Tibial artery (tissue), 4 donors: Measurements from ENCODE around the gene CA9.
A peak's percentile ranks its signal among the peaks of the same experiment; 100 is the strongest.
"Not testable (repeated sequence)": the region's sequence is repeated elsewhere in the genome, so short reads cannot be mapped to it uniquely, and the experiment has no call there.

Experiments used
- DNase-seq, 2 donors: peaks; one replicate each; pipeline ENCODE4 v3.0.0-alpha.2; 2019
- H3K27ac ChIP-seq, 2 donors: fragments of 200-600 bp; sonication (generic) in 1 of 2; 1 replicate in 1 of 2; 2 replicates in 1 of 2; pipeline ENCODE4 v1.5.1; 2018 to 2019; ENCODE audit warnings: mild to moderate bottlenecking in 1 of 2
- H3K27me3 ChIP-seq, 2 donors: fragments of 200-600 bp; sonication (generic) in 1 of 2; one replicate each; pipeline versions ENCODE4 v1.5.1 to v1.6.0; 2016 to 2019
- H3K36me3 ChIP-seq, 3 donors: fragments of 200-600 bp; sonication (generic) in 2 of 3; one replicate each; pipeline ENCODE4 v1.5.1; 2016 to 2019; ENCODE audit warnings: mild to moderate bottlenecking in 2 of 3
- H3K4me1 ChIP-seq, 4 donors: fragments of 200-600 bp; sonication (generic) in 2 of 4; 1 replicate in 3 of 4; 2 replicates in 1 of 4; pipeline ENCODE4 v1.5.1; 2016 to 2019
- H3K4me3 ChIP-seq, 2 donors: fragments of 200-600 bp; sonication (generic) in 1 of 2; 1 replicate in 1 of 2; 2 replicates in 1 of 2; pipeline ENCODE4 v1.5.1; 2018 to 2019; ENCODE audit warnings: mild to moderate bottlenecking in 2 of 2
- H3K9me3 ChIP-seq, 3 donors: fragments of 200-600 bp; sonication (generic) in 1 of 3; one replicate each; pipeline ENCODE4 v1.5.1; 2016 to 2019
- intact Hi-C: fragments of 100-400 bp; cut with DNase I; formaldehyde crosslinking; loops from one replicate; pipeline ENCODE4 v1.15.0; 2023; ENCODE audit warnings: low total_unique reads
- TF ChIP-seq, protein P1 (sequence below), 2 experiments: fragments of 200-600 bp in 1 of 2; fragments of 450-650 bp in 1 of 2; IDR thresholded peaks; one replicate each; pipeline ENCODE4 v1.5.1; 2017 to 2019; ENCODE audit warnings: antibody characterized with exemption in 2 of 2, mild to moderate bottlenecking in 1 of 2, moderate library complexity in 1 of 2

The CA9 gene

DNA sequence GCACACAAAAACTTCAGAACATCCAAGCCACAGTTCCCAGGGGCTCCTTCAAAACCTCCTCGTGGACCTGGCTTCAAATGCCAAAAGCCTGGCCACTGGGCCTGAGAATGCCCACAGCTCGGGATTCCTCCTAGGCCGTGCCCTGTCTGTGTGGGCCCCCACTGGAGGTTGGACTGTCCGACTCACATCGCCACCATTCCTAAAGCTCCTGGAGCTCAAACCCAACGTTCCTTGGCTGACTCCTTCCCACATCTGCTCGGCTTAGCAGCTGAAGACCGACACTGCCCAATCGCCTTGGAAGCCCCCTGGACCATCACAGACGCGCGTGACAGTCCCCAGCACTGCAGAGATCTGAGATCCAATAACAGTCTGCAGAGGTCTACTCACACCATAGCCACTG, 30.7 kb upstream of the CA9 start:
- Histone ChIP-seq H3K4me1 (peaks cover 0 to 14% (median 7%) of the 10 kb centered on the region in 4 donors), H3K36me3 (peaks cover 0 to 5% (median 0%) of the 10 kb centered on the region in 3 donors), H3K27me3 (no peaks in the 10 kb centered on the region), H3K9me3 (no peaks in the 10 kb centered on the region), H3K27ac (no peak overlapping the region), H3K4me3 (no peak overlapping the region)
- TF ChIP-seq, protein P1, sequence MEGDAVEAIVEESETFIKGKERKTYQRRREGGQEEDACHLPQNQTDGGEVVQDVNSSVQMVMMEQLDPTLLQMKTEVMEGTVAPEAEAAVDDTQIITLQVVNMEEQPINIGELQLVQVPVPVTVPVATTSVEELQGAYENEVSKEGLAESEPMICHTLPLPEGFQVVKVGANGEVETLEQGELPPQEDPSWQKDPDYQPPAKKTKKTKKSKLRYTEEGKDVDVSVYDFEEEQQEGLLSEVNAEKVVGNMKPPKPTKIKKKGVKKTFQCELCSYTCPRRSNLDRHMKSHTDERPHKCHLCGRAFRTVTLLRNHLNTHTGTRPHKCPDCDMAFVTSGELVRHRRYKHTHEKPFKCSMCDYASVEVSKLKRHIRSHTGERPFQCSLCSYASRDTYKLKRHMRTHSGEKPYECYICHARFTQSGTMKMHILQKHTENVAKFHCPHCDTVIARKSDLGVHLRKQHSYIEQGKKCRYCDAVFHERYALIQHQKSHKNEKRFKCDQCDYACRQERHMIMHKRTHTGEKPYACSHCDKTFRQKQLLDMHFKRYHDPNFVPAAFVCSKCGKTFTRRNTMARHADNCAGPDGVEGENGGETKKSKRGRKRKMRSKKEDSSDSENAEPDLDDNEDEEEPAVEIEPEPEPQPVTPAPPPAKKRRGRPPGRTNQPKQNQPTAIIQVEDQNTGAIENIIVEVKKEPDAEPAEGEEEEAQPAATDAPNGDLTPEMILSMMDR (IDR thresholded peaks at IDR 0.05): no peak
- intact Hi-C loops: loop anchor here (5.0 kb wide), 1 partner anchor 36 kb away; the partner anchor contains the start of gene TESK1
- DNase-seq: peak in 1 of 2 donors; percentile 59

DNA sequence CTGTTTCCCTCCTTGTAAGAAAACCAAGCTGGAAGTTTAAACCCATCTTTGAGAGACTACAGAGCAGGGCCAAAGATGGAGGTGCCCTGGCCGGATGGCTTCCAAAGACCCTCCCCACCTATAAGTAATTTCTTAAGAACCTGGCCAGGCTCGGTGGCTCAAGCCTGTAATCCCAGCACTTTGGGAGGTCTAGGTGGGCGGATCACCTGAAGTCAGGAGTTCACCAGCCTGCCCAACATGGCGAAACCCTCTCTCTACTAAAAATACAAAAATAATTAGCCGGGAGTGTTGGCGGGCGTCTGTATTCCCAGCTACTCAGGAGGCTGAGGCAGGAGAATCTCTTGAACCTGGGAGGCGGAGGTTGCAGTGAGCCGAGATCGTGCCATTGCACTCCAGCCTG, 28.0 kb upstream of the CA9 start:
- Histone ChIP-seq H3K4me3 (peak overlapping the region; percentile 57 to 68), H3K27ac (peak overlapping the region; percentile 89 to 92), H3K4me1 (peaks cover 0 to 21% (median 10%) of the 10 kb centered on the region in 4 donors)
- H3K36me3 ChIP-seq, intact Hi-C loops, H3K9me3 ChIP-seq, H3K27me3 ChIP-seq: not testable (repeated sequence)
- DNase-seq: peak in 1 of 2 donors; percentile 56

DNA sequence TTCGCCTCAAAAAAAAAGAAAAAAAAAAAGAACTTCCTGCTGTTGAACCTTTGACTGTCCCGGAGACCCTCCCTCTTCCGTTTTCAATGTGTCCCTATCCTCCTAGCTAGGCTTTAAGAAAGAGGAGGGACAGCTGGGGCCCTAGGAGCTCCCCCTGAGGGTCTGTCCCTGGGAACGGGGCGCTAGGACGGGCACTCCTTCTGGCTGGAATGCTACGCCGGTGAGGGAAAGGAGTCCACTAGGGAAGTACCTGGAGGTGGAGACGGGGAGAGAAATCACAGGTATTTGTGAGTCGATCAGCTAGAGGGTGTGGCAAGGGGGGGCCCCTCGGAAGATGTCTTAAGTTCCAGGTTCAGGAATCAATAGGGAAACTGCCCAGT, 27.6 kb upstream of the CA9 start:
- Histone ChIP-seq H3K36me3 (no peaks in the 10 kb centered on the region), H3K9me3 (no peaks in the 10 kb centered on the region), H3K4me1 (peaks cover 0 to 21% (median 10%) of the 10 kb centered on the region in 4 donors), H3K4me3 (peak overlapping the region; percentile 57 to 68), H3K27ac (peak overlapping the region; percentile 89 to 92), H3K27me3 (no peaks in the 10 kb centered on the region)
- TF ChIP-seq, protein P1 (IDR thresholded peaks at IDR 0.05): no peak
- intact Hi-C loops: no loop called here
- DNase-seq: peak in 1 of 2 donors; percentile 29

DNA sequence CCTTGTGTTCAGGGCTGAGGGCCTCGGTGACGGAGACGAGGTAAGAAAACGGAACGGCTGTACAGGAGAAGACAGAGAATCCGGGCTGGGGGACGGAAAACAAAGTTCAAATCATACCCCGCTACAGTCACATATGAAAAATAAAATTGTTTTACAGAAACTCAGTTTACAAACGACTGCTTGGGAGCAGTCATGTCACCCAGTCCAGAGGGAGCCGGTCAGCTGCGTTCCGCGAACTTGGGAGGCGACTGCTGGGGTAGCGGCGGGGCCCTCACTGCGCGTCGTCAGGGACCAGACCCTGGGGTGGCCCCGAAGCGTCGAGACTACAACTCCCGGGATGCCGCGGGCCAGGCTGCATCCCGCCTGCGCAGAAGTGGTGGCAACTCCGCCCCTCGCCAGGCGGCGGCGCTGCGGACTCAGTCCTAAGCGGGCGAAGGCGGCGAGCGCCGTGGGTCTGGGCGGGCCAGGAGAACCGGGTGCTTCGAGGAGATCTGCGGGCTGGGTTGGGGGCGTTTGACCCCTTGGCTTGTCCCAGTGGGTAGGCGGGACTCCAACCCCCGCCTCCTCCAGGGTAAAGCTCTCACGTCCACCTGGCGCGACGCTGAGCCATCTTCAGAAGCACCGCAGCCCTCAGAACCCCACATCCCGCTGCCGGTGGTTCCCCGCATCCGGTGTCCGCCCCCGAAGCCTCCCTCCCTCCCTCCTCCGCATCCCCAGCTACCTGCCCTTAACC, 27.0 kb upstream of the CA9 start:
- intact Hi-C loops: no loop called here
- no peaks in the 10 kb centered on the region for H3K36me3 ChIP-seq
- peaks cover 0 to 21% (median 10%) of the 10 kb centered on the region in 4 donors for H3K4me1 ChIP-seq
- H3K27me3 ChIP-seq: no peaks in the 10 kb centered on the region
- DNase-seq: peak; percentile 94 to 96
- no peaks in the 10 kb centered on the region for H3K9me3 ChIP-seq
- TF ChIP-seq, protein P1 (IDR thresholded peaks at IDR 0.05): peak; percentile 96 to 97
- H3K4me3 ChIP-seq: peak overlapping the region; percentile 57 to 68
- peak overlapping the region; percentile 89 to 92 for H3K27ac ChIP-seq

DNA sequence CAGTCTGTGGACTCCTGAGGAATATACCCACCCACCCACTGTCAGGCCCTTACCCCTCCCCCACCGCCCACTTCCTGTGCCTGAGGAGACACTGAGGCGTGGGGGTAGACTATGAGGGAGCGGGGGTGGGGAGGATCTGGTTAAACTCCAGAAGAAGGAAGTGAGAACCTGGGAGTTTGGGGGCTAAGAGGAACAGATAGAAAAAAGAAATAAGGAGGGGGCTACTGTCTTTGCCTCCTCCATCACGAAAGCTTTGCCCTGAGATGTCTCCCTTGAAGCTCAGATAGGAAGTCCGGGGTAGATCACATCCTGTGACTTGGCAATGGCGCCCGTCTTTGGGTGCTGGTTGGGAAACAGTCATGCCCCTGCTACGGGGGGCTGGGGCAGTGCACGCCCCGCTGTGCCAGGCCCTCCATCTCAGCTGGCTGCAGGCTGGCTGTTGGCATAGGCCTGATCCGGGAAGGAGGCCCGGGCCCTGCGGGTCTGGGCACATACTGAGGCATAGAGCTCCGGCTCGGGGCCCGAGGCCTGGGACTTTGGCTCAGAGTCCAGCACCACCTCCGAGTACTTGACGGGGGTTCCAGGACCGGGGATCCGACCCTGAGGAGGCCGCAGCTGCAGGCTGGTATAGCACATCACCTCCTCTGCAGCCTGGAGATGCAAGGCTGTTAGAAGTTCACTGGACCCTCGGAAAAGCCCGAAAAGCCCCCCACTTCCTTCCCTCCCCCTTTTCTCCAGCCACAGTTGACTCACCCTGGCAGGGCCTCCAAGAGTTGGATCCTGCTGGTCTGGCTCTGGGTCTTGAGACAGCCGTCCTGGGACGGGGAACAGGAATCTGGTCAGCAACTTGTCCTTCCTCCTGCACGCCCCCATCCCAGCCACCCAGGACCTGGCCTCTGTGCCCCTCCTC, 24.0 kb upstream of the CA9 start:
- H3K36me3 ChIP-seq: no peaks in the 10 kb centered on the region
- H3K27me3 ChIP-seq: no peaks in the 10 kb centered on the region
- intact Hi-C loops: no loop called here
- no peaks in the 10 kb centered on the region for H3K9me3 ChIP-seq
- TF ChIP-seq, protein P1 (IDR thresholded peaks at IDR 0.05): no peak
- H3K4me1 ChIP-seq: peaks cover 0 to 21% (median 10%) of the 10 kb centered on the region in 4 donors
- peak overlapping the region in 1 of 2 donors; percentile 8 for H3K4me3 ChIP-seq
- DNase-seq: peak; percentile 68 to 79
- peak overlapping the region; percentile 55 to 70 for H3K27ac ChIP-seq
